HG03135 (cell line): Measurements from ENCODE around the gene HSBP1L1.
"Not testable (repeated sequence)": the region's sequence is repeated elsewhere in the genome, so short reads cannot be mapped to it uniquely, and the experiment has no call there.

Experiments
- ATAC-seq: cut with Tn5 transposase; IDR thresholded peaks from one replicate; pipeline ENCODE4 v1.9.1; 2021; ENCODE audit warnings: mild to moderate bottlenecking, moderate library complexity; ENCODE audit not compliant: unreplicated experiment

HSBP1L1 gene

GRCh38 chr18:79960161-79960801 lies 4.2 kb upstream of the HSBP1L1 start:
- not testable (repeated sequence) for ATAC-seq

- no peak for ATAC-seq
These were observed 3.4 kb upstream of the HSBP1L1 start for GRCh38 chr18:79960921-79961526.

DNA sequence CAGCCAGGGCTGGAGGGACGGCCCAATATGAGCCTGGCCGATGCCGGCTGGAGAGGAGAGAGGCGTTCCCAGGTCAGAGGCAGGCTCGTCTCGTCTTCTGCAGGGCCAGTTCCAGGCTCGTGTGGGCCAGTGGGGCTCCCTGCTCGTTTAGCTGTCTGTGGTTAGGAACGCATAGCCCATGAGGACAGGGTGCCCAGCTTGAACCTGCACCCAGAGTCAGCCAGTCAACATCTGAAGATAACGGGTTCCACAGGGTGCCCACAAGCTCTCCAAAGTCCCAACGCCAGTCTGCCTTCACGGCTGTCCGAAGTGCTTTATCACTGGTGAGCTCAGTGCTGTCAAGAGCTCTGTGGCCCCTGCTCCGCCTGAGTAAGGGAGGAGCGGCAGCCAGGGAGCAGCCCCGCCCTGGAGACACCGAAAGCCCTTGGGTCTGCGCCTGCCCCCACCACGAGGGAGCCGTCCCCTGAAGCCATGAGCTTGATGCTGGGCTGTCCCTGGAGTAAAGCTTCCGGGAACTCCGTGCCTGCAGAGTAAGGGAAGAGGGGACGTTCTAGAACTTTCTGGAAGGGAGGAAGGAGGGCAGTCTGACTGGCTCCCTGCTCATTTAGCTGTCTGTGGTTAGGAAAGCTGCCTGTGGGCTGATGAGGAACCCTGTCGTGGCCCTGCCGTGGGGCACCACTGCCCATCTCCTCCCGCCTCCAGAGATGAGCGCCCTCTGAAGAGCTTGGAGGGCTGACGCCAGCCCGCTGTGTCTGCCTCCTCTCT lies 2.7 kb upstream of the HSBP1L1 start:
- no peak for ATAC-seq

- no peak for ATAC-seq
These were observed 2.1 kb upstream of the HSBP1L1 start for GRCh38 chr18:79962311-79962710.

DNA sequence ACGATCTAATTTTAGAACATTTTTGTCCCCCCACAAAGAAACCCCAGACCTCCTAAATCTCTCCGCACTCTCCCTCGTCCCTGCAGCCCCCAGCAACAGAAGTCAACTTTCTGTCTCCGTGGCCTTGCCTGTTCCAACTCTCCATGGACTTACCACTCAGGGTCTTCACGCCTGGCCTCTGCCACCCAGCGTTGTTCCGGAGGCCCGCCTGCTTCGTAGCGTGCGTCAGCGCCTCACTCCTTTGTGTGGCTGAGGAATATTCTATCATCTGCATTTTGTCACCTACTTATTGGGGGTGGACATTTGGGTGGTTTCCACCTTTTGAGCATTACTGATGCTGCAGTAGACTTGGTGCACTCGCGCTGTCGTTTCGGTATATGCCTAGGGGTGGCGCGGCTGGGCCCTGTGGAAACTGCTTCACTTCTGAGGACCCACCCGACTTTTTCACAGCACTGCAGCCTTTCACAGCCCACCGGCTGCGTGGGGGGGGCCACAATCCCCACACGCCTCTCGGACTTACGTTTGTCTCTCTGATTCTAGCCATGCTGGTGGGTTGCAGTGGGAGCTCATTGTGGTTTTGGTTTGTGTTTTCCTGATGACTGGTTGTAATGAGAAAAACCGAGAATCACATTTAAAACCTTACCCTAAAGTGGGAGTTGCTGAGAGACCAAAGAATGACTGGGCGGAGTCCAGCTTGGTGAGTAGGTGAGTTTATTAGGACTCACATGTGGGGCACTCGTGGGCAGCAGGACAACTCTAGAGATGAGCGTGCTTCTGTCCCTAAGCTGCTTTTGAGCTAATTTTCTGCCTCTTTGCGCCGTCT lies 1.4 kb upstream of the HSBP1L1 start:
- ATAC-seq: no peak

- no peak for ATAC-seq
These were observed 649 bp upstream of the HSBP1L1 start for GRCh38 chr18:79963658-79964329.

DNA sequence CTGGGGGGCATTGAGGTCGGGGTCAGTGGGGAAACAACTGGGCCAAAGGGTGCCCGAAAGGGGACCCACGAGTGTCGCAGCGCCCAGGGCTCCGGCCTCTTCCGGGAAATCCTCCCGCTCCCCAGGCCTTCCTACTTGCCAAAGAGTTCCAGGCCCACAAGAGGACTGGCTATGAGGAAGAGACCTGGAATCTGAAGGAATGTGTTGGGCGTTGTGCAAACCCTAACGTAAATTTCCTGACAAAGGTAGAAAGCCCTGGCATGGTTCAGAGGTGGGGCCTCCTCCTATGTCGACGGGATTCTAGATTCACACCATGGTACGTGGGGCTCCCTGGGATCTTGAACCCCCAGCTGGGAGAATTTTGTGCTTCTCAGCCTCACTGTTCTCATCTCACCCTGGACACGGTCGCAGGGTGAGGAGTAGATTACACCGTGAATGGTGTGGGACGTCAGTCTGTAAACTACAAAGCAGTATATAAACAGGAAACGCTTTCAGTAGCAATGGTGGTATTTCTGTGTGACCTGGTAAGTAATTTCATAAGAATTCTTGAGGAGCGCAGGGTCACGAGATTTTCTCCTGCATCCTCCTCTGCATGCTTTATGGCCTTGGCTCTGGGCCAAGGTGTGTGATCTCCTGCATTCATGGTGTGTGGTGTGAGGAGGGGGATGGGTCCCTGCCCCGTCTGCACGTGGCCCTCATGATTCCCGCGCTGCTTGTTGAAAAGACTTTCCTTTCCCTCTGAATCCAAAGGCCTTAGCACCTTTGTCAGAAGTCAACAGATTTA lies 868 bp downstream of the HSBP1L1 start:
- no peak for ATAC-seq

- no peak for ATAC-seq
These were observed 6.1 kb downstream of the HSBP1L1 start for GRCh38 chr18:79970419-79971133.

DNA sequence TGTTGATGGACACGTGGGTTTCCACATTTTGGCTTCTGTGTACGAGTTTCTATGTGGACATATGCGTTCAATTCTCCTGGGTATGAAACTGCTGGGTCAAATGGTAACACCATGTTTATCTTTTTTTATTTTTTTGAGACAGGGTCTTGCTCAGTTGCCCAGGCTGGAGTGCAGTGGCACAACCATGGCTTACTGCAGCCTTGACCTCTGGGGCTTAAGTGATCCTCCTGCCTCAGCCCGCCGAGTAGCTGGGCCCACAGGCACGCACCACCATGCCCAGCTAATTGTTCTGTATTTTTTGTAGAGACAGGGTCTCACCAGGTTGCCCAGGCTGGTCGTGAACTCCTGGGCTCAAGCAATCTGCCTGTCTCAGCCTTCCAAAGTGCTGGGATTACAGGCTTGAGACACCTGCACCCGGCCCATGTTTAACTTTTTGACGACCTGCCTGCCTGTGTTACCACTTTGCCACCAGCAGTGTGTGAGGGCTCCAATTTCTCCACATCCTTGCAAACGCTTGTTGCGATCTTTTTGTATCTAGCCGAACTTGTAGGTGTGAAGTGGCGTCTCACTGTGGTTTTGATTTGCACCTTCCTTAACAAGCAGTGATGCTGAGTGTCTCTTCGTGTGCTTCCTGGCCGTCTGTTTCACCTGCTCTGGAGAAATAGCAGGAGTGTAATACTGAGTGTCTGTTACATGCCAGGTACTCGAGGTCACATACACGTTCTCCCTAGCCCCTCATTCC lies 6.9 kb downstream of the HSBP1L1 start:
- no peak for ATAC-seq

- no peak for ATAC-seq
These were observed 7.5 kb downstream of the HSBP1L1 start for GRCh38 chr18:79971986-79972385.

- ATAC-seq: no peak
These were observed 8.3 kb downstream of the HSBP1L1 start for GRCh38 chr18:79972720-79973119.

- no peak for ATAC-seq
These were observed 9.1 kb downstream of the HSBP1L1 start for GRCh38 chr18:79973517-79973916.

- no peak for ATAC-seq
These were observed 9.7 kb downstream of the HSBP1L1 start for GRCh38 chr18:79974025-79974654.

DNA sequence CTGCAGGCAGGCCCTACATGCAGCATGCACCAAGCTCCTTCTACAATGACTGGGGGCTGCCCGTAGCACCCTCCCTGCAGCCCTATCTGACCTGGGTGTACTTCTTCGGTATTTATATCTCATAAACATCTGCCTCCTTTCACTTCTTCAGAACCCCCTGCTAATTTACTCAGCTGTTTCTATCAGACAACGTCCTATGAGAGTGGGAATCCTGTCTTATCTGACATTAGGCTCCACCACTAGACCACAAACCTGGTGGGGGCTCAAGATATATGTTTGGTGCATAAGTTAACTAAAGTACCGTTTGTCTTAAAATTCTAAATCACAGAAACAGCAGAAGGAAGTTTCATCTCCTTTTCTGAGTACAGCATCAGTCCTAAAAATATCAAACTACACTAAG lies 10.6 kb downstream of the HSBP1L1 start:
- no peak for ATAC-seq

- no peak for ATAC-seq
These were observed 11.7 kb downstream of the HSBP1L1 start for GRCh38 chr18:79975985-79976680.

- no peak for ATAC-seq
These were observed 15.4 kb downstream of the HSBP1L1 start for GRCh38 chr18:79979843-79980242.

DNA sequence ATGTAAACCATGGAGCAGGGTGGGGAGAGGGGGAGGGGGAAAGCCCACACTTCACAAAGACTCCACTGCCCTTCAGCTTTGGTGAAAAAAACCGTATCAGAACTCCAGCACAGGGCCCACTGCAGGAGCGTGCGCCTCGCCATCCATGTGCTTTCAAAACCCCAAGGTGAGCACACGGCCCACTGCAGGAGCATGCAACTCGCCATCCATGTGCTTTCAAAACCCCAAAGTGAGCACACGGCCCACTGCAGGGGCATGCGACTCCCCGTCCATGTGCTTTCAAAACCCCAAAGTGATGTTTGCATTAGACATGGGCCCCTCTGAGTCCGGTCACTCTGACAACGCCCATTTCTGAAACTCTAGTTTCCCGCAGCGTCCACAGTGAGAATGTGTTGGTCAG lies 16.1 kb downstream of the HSBP1L1 start:
- no peak for ATAC-seq

DNA sequence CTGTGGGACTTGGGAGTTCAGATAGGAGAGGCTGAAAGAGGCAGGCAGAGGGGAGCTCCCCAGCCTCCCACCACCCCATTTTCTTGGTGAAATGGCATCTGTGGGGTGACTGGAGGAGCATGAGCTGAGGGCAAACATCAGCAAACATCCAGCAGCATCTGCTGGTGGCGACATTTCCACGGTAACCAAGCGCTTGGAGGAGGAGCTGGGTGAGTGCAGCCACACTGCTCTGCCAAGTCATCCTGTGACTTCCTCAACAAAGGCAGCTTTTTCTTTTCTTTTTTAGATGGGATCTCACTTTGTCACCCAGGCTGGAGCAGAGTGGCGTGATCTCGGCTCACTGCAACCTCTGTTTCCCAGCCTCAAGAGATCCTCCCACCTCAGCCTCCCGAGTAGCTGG lies 18.3 kb downstream of the HSBP1L1 start:
- no peak for ATAC-seq
